ENCODE data around the gene AFDN. TPM values are rescaled to one million over a fixed set of nuclear protein-coding genes. Genes with fewer than 3 reads are reported as not detected.

Gene AFDN
- total RNA-seq, 4 donors from 2014 or later: 133 to 391 (median 148) TPM

GRCh38 chr6:168020242-168020641 lies 193.5 kb downstream of the AFDN start:
- no peak for TF ChIP-seq POLR2AphosphoS5 (IDR thresholded peaks at IDR 0.05)
- no peak for TF ChIP-seq EP300 (IDR thresholded peaks at IDR 0.05)
- TF ChIP-seq POLR2A (IDR thresholded peaks at IDR 0.05): no peak
- 86% methylated on average over 8 of the region's 8 CpGs for WGBS
- DNase-seq (ENCODE audit: low spot score in 2 of 2): no peak

GRCh38 chr6:168021581-168021980 lies 194.9 kb downstream of the AFDN start:
- Histone ChIP-seq H3K4me3 (no peak overlapping the region), H3K27me3 (peaks cover 5% of the 10 kb centered on the region), H3K9me3 (no peaks in the 10 kb centered on the region), H3K4me1 (peaks cover 4% of the 10 kb centered on the region), H3K36me3 (no peaks in the 10 kb centered on the region), H3K27ac (no peak overlapping the region)
- no peak for TF ChIP-seq EP300 (IDR thresholded peaks at IDR 0.05)
- TF ChIP-seq POLR2AphosphoS5 (IDR thresholded peaks at IDR 0.05): no peak
- no peak for TF ChIP-seq CTCF (IDR thresholded peaks at IDR 0.05)
- no peak for TF ChIP-seq POLR2A (IDR thresholded peaks at IDR 0.05)
- 87% methylated on average over 5 of the region's 5 CpGs for WGBS
- DNase-seq (ENCODE audit: low spot score in 2 of 2): no peak

More at GRCh38 chr6:168020242-168020641, 193.5 kb downstream of the AFDN start:
- H3K4me1 ChIP-seq: peaks cover 6% of the 10 kb centered on the region
- no peaks in the 10 kb centered on the region for H3K9me3 ChIP-seq
- no peak overlapping the region for H3K4me3 ChIP-seq
- no peaks in the 10 kb centered on the region for H3K36me3 ChIP-seq
- peaks cover 10% of the 10 kb centered on the region for H3K27me3 ChIP-seq
- H3K27ac ChIP-seq: no peak overlapping the region

Other genes starting within 250 kb of the AFDN start
- gene KIF25, start 170.8 kb downstream of the AFDN start, total RNA-seq: under 1 TPM in 1 of 4 donors, not detected in 3; 0.76 TPM

Measured in suprapubic skin (tissue), 4 donors.